Testis (tissue), 3 donors: ENCODE measurements around the gene ZNF48. TPM values are rescaled to one million over a fixed set of nuclear protein-coding genes. Genes with fewer than 3 reads are reported as not detected.

ENCODE experiments used
- DNase-seq: peaks from one replicate; pipeline ENCODE4 v3.0.0-alpha.2; 2019
- H3K27ac ChIP-seq, 2 donors: fragments of 200-600 bp; sonication (generic); one replicate each; pipeline ENCODE4 v1.5.1; 2019
- H3K27me3 ChIP-seq: fragments of 200-600 bp; sonication (generic); one replicate; pipeline ENCODE4 v1.5.1; 2019
- H3K36me3 ChIP-seq: fragments of 200-600 bp; sonication (generic); one replicate; pipeline ENCODE4 v1.5.1; 2017; ENCODE audit warnings: low read depth; ENCODE audit errors: missing control alignments
- H3K4me1 ChIP-seq: fragments of 200-600 bp; sonication (generic); one replicate; pipeline ENCODE4 v1.5.1; 2019
- H3K4me3 ChIP-seq, 2 donors: fragments of 200-600 bp; sonication (generic); one replicate each; pipeline ENCODE4 v1.5.1; 2017 to 2019
- H3K9me3 ChIP-seq: fragments of 200-600 bp; sonication (generic); one replicate; pipeline ENCODE4 v1.5.1; 2017
- POLR2A ChIP-seq: fragments of 450-650 bp; IDR thresholded peaks from one replicate; pipeline ENCODE4 v1.6.1; 2017; ENCODE audit warnings: antibody characterized with exemption, mild to moderate bottlenecking, moderate library complexity
- WGBS, 2 donors: methylation state at CpG; one replicate each; pipeline ENCODE4 v1.1.5; 2018; 5-methylcytosine and 5-hydroxymethylcytosine counted together
- intact Hi-C: fragments of 100-400 bp; cut with DNase I; formaldehyde crosslinking; loops from one replicate; pipeline ENCODE4 v1.15.1; 2023; ENCODE audit warnings: low total_unique reads
- polyA plus RNA-seq: library from polyadenylated mRNA; stranded (reverse); fragments of 350-450 nt; fragmentation: Illumina TruSeq; extraction: RNeasy Lipid Tissue Mini Kit (QIAGEN cat#74804); gene quantifications from one replicate; pipeline ENCODE4 v1.2.3, GENCODE V29; 2014; ENCODE audit warnings: low read depth, low replicate concordance; ENCODE audit not compliant: insufficient read depth
- total RNA-seq, 2 donors: library from RNA; depleted of rRNA; stranded (reverse); fragments of >200 nt; gene quantifications; one replicate each; pipeline ENCODE4 v1.2.3, GENCODE V29; 2016
- TF ChIP-seq, protein P1 (sequence below), 3 experiments: fragments of 450-650 bp in 2 of 3; fragments of 200-600 bp in 1 of 3; sonication (generic) in 1 of 3; IDR thresholded peaks; one replicate each; pipeline ENCODE4 v1.5.1; 2016 to 2019; ENCODE audit warnings: antibody characterized with exemption in 3 of 3, mild to moderate bottlenecking in 2 of 3, moderate library complexity in 1 of 3

The ZNF48 gene
- total and polyA plus RNA-seq, 3 donors from 2014 or later, result 6.3 to 9.0 (median 6.5) TPM

GRCh38 chr16:30355954-30356308 lies 39.3 kb upstream of the ZNF48 start:
- Histone ChIP-seq H3K4me1 (peaks cover 37% of the 10 kb centered on the region), H3K36me3 (no peaks in the 10 kb centered on the region), H3K27ac (peak overlapping the region; percentile 85 to 91), H3K9me3 (no peaks in the 10 kb centered on the region), H3K4me3 (peak overlapping the region; percentile 87 to 98), H3K27me3 (no peaks in the 10 kb centered on the region)
- 32 to 35% methylated on average over 7 of the region's 7 CpGs for WGBS, 2 donors
- TF ChIP-seq, protein P1, sequence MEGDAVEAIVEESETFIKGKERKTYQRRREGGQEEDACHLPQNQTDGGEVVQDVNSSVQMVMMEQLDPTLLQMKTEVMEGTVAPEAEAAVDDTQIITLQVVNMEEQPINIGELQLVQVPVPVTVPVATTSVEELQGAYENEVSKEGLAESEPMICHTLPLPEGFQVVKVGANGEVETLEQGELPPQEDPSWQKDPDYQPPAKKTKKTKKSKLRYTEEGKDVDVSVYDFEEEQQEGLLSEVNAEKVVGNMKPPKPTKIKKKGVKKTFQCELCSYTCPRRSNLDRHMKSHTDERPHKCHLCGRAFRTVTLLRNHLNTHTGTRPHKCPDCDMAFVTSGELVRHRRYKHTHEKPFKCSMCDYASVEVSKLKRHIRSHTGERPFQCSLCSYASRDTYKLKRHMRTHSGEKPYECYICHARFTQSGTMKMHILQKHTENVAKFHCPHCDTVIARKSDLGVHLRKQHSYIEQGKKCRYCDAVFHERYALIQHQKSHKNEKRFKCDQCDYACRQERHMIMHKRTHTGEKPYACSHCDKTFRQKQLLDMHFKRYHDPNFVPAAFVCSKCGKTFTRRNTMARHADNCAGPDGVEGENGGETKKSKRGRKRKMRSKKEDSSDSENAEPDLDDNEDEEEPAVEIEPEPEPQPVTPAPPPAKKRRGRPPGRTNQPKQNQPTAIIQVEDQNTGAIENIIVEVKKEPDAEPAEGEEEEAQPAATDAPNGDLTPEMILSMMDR (IDR thresholded peaks at IDR 0.05), result no peak
- no peak for TF ChIP-seq POLR2A
- no peak for DNase-seq
- intact Hi-C loops, result no loop called here

DNA sequence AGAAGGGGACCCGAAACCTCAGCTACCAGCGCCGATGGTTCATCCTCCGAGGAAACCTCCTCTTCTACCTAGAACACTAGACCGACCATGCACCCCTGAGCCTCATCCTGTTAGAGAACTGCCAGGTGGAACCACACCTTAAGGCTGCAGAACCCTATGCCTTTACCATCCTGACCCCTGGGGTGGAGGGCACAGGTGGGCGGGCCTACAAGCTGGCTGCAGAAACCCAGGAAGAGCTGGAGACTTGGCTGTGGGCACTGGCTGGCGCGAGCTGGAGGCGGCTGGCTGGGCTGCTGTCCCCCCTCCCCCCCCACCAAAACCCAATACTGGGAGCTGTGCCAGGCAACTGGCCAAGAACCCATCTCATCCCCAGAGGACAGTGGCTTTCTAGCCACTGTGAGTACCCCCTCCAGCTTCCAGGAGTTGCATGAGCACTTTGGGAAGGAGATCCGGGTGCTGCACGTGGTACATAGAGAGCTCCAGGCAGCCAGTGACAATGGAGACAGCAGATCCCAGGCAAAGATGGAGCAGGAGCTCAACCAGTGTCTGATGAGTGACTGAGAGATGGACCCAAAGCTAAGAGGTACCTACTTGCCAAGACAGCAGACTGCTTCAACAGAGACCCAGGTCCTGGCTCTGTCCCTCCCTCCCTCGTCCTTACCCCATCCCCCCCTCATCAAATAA lies 38.7 kb upstream of the ZNF48 start:
- Histone ChIP-seq H3K36me3 (no peaks in the 10 kb centered on the region), H3K4me1 (peaks cover 36% of the 10 kb centered on the region)
- WGBS, 2 donors, result 49 to 51% methylated on average over 12 of the region's 12 CpGs

GRCh38 chr16:30357085-30357714 lies 38.0 kb upstream of the ZNF48 start:
- Histone ChIP-seq H3K4me1 (peaks cover 29% of the 10 kb centered on the region), H3K27me3 (no peaks in the 10 kb centered on the region), H3K4me3 (no peak overlapping the region), H3K27ac (no peak overlapping the region), H3K36me3 (no peaks in the 10 kb centered on the region), H3K9me3 (no peaks in the 10 kb centered on the region)
- DNase-seq, result no peak
- TF ChIP-seq POLR2A, result no peak
- TF ChIP-seq, protein P1 (IDR thresholded peaks at IDR 0.05), result no peak
- 69 to 79% methylated on average over 5 of the region's 5 CpGs for WGBS, 2 donors
- intact Hi-C loops, result no loop called here

More for the DNA sequence above, 38.7 kb upstream of the ZNF48 start:
- no peak for TF ChIP-seq POLR2A
- TF ChIP-seq, protein P1 (IDR thresholded peaks at IDR 0.05), result no peak
- no peaks in the 10 kb centered on the region for H3K27me3 ChIP-seq
- intact Hi-C loops, result no loop called here
- no peak for DNase-seq
- H3K4me3 ChIP-seq, result peak overlapping the region in 1 of 2 donors; percentile 98
- H3K9me3 ChIP-seq, result no peaks in the 10 kb centered on the region
- peak overlapping the region in 1 of 2 donors; percentile 91 for H3K27ac ChIP-seq

GRCh38 chr16:30357715-30358576 lies 37.3 kb upstream of the ZNF48 start:
- Histone ChIP-seq H3K4me3 (no peak overlapping the region), H3K27ac (no peak overlapping the region), H3K36me3 (no peaks in the 10 kb centered on the region), H3K27me3 (no peaks in the 10 kb centered on the region), H3K4me1 (peaks cover 22% of the 10 kb centered on the region), H3K9me3 (no peaks in the 10 kb centered on the region)
- DNase-seq, result no peak
- WGBS, 2 donors, result 86 to 94% methylated on average over 20 to 35 of the region's 37 CpGs
- intact Hi-C loops, result no loop called here
- TF ChIP-seq, protein P1 (IDR thresholded peaks at IDR 0.05), result no peak
- TF ChIP-seq POLR2A, result no peak
